Measurements from ENCODE around the gene TENM4.
"Not testable (repeated sequence)": the region's sequence is repeated elsewhere in the genome, so short reads cannot be mapped to it uniquely, and the experiment has no call there.

The TENM4 gene

GRCh38 chr11:78916759-78917158 lies 524.1 kb downstream of the TENM4 start:
- no peak for DNase-seq

DNA sequence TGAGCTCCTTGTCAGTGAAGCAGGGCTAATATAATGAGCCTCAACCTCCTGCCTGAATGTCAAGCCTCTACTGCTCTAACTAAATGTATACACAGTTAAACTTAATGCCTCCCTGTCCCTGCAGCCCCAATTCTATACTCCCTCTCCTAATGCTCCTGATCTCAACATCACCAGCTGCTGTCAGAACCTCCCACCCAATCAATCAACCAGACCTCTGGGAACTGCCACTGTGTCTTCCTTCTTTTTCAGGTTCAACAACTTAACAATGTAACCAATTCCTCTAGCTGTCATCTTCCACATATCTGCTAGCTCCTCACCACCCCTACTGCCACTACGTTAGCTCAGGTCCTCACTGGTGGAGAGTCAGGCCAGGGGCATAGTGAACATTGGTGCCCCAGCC lies 526.3 kb downstream of the TENM4 start:
- no peak for DNase-seq

GRCh38 chr11:78912778-78913177 lies 528.1 kb downstream of the TENM4 start:
- DNase-seq, result no peak

DNA sequence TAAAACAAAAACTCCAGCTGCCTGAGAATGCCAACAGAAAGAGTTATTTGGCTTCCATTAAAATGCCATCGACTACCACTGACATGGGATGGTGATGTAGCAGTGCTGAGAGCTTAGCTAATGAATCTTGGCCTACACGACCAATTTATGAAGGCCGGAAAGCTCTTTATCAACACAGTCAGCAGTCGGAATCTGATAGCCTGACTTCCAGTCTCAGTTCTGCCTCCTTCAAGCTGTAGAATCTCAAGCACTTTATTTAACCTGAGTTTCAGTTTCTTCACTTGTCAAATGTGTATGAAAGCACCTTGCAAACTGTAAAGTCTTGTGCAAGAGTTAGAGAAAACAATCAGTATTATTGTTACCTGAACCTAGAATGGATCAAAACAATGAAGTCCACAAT lies 530.5 kb downstream of the TENM4 start:
- no peak for DNase-seq

GRCh38 chr11:78909386-78909785 lies 531.4 kb downstream of the TENM4 start:
- DNase-seq, result no peak

GRCh38 chr11:78907636-78908035 lies 533.2 kb downstream of the TENM4 start:
- DNase-seq, result no peak

DNA sequence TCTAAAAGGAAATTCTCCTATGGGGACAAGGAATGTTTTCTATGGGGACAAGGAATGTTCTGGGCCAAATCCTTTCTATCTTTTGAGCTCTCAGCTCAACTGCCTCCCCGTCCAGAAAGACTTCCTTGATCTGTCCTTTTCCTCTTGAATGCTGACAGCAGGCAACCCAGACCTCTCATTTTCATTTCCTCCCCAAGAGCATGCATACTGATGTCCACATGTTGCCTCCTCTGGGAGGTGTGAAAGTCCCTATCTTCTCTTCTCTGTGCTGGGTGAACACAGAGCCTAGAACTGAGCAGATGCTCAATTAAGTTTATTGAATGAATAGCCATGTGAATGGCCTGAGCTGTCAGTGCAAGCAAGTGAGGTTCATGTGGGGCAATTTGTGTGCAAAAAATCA lies 534.3 kb downstream of the TENM4 start:
- no peak for DNase-seq

DNA sequence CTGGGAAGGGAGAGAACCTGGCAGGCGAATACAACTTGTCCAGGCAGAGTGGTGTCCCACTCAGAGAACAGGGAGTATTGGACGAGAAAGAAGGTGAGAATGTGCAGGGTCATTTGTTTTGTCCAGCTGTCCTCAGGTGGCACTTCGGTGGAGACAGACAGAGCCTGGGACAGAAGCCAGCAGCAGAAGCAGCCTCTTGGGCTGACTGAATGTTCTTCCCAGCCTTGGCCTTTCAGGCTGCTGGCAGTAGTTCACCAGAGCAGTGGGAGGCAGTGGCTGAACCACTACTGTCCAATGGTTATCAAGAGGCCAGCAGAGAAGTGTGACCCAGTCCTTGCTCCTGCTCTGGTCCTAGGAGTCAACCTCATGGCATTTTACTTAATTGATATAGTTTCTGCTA lies 535.1 kb downstream of the TENM4 start:
- DNase-seq, result no peak

DNA sequence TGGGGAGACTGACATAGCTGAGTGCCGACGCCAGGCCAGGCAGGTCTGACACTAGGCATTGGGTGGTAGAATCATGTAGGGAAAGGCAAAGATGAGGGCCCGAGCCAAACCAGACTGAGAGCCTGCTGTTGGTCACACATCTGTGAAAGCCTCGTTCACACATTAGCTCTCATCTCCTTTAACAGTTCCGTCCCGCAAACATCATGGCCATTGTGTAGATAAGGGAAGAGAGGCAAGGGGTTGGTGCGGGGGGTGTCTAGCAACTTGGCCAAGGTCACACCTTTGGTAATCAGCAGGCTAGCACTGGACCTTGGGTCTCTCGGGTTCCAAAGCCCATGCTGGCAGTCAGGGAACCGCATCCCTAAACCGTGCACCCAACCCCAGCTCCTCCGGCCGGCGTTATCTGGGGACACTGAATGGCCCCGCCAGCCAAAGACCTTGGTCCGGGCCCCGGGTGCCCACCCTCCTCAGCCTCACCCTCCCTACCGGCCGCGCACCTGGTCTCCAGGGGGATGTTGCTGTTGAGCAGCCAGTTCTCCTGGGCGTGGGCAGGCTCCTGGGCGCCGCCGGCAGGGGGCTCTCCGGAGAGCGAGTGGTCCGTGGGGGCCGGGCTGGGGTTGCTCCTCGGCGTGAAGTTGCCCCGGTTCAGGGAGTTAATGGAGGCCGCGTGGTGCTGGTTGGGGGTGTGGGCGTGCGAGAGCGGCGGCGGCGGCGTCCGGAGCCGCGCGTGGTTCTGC lies 537.9 kb downstream of the TENM4 start:
- no peak for DNase-seq

DNA sequence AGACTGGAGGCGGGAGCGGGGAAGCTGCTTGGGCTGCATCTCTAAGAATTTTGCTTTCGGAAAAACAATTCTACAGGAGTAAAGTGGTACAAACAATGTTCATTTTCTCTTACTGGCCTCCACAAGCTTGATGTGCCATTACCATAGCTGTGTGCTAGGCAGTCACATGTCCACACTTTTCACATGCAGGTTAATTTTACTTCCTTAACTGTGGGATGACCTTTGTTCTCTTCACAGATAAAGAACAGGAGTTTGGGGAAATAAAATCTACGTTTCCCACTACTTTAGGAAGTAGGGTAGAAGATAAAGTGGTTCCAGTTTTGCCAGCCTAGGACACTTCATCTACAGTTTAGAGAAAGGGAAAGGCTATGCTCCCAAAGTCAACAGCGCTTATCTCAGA lies 539.0 kb downstream of the TENM4 start:
- no peak for DNase-seq

- DNase-seq, result no peak
Measured at GRCh38 chr11:78898266-78898775, 542.5 kb downstream of the TENM4 start.

DNA sequence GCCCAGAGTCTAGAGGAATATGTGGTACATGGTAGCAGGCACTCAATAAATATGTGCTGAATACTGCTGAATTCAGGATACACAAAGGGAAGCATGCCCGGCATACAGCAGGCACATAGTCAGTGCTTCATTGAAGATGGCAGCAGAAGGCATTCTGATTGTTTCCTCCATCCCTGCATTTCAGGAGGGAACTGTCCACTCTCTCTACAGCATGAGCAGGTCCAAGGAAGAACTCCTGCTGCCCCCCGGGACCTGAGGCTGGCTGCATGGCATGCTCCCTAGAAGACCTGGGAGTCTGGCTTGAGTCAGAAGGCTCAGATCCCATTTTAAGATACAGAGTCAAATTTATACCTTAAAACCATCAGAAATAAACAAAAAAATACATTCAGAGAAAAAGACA lies 546.8 kb downstream of the TENM4 start:
- DNase-seq, result no peak

DNA sequence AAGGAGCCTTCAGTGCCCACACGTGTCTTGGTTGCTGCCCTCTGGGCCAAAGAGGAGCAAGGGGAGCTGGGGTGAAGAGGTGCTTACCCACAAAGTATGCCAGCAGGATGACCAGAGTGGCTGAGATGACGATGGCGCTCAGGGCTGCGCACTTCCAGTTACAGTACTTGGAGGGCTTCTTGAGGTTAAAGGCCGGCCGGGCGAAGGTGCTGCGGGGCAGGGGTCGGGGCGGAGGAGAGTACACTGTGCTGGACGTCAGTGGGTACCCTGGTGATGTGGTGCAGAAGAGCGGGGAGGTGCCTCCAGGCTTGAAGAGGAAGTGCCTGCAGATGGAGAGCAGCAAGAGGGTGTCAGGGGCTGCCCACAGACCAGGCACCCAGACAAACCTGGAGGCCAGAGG lies 551.1 kb downstream of the TENM4 start:
- no peak for DNase-seq

DNA sequence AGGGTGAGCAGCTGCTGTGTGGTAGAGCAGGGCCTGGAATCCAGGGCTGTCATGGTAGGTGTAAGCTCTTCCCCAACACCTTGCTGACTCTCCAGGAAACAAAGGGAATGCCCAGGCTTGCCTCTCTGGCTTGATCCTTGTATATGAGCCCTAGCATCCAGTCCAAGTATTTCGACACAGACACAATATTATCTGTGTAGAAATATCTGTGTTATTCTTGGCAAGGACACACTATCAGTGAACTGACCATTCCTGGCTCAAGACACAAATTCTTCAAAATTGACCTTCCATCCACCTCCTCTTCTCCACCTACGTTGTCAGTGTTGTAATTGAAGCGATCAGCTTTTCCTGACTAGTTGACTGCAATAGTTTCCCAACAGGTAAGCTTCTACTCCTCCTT lies 554.2 kb downstream of the TENM4 start:
- no peak for DNase-seq

DNA sequence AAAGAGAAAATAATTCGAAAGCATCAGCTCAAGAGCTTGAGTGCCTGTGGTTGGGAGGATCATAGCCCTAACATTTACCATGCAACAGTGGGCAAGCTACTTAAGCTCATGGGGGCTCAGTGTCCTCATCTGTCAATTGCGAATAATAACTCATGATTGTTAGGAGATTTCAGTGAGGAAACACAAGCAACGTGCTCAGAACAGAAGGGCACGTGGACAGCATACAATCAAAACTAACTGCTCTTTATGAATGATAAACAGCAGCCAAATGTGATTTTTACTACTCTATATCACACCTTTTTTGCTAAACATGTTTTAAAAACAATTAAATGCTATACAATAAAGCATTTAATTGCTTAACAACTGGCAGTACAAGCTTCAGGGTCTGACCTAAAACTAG lies 556.1 kb downstream of the TENM4 start:
- DNase-seq, result no peak

DNA sequence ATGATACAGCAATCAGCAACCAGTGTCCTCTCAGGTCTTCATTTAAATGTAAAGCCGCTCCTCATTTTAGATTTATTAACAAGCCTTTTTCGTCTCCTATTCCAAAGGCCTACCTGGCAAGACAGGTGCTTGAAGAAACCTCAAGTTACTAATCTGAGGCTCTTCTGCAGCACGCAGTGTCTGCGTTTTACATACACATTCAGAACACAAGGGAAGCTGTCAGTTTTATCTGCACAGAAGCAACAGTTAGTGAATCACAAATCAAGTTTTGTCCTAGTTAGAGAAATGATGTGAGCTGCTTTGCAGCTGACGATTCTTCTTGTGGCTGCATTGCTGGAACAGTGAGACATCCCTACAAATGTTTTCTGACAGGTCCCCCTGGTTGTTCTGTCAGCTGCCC lies 557.3 kb downstream of the TENM4 start:
- DNase-seq, result no peak

GRCh38 chr11:78879094-78879980 lies 561.5 kb downstream of the TENM4 start:
- not testable (repeated sequence) for DNase-seq

GRCh38 chr11:78878631-78879030 lies 562.2 kb downstream of the TENM4 start:
- no peak for DNase-seq

DNA sequence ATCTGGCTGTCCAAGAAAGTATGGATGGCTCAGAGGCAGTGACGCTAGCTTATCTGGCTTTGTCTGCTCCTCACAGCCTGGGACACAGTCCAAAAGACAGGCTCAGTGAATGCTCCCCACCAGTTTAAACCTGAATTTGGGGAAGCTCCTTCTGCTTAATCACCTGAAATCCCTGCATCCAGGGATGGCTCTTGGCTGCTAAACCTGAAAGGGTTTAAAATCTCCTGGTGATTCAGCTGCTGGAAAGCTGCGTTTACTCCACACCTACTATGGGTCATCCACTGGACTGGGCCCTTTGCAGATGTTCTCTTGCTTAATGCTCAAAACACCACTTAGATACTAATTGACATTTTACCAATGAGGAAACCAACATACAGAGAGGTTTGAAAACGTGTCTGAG lies 564.2 kb downstream of the TENM4 start:
- DNase-seq, result no peak

GRCh38 chr11:78870655-78871054 lies 570.2 kb downstream of the TENM4 start:
- no peak for DNase-seq

- no peak for DNase-seq
Measured at GRCh38 chr11:78869293-78869692, 571.5 kb downstream of the TENM4 start.

DNA sequence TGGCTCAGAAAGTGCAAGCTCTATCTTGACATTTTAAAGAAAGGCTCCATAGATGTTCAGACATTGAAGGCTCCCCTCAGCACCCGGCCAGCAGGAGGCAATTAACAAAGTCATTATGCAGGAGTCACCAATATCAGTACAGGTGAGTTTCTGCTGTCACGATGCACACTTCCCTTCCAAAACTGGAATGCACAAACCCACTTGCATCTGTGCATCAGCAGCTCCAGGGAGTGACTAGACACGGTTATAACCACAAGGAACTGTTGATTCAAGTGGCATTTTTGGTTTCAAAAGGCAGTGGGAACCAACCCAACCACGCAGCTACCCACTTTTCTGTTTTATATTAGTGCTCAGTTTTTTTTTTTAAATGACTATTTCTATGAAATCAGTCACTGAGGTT lies 572.3 kb downstream of the TENM4 start:
- no peak for DNase-seq

GRCh38 chr11:78860720-78861422 lies 580.0 kb downstream of the TENM4 start:
- no peak for DNase-seq

DNA sequence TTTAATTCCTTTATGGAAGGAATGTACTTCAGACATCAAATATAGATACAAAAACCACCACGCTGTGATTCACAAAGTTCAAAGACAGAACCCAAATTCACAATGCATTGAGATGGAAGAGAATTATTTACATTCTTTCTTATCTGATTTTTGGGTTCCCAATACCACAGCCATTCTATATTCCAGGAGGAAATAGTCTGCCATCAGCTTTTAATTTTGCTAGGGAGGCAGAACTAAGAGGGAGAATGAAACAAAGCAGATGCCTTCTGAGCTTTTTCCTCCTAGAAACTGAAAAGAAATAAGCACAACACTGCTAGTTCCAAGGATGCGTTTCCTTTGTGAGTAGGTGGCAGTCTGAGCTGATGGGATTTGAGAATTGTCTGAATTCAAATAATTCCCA lies 583.1 kb downstream of the TENM4 start:
- DNase-seq, result no peak
